ENCODE data around the gene OLFML2A.
"Not testable (repeated sequence)": the region's sequence is repeated elsewhere in the genome, so short reads cannot be mapped to it uniquely, and the experiment has no call there.

Gene OLFML2A

DNA sequence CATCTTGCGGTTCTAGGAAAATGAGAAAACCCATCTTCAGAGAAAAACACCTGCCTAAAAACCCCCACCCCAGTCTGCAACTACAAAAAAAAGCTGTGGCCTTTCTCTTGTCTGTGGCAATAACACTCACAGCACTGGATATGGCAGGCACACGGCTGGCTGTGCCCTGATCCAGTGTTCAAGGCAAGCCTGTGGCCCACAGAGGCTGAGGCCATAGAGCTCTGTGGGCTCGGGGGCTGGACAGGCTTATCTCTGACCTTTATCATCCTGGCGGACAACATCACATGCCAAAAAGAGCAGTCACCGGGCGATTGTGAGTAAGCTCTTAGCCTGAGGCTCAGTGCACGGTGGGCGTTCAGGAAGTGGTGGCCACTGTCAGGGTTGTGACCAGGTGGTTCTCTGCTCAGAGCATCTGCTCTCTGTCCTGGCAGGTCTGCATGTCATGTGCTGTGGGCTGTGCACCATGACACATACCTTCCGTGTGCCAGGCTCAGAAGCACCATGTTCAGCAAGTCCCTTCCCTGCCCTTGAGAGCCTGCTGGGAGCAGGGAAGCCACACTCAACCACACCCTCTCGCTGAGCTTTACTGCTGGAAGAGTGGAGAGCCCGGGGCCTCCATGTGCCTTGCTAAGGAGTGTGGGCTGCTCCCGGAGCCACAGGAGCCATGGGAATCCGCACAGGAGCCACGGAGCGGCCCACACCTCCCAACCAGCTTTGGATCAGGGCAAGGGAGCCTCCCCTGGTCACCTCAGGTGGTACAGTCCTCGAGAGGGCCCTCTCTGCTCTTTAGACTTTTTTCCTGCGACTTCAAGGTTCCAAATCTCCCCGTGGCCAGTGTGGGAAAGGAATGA is 41.7 kb downstream of the OLFML2A start:
- DNase-seq (ENCODE audit: low spot score), result peak; percentile 95
- FAIRE-seq, result peak; percentile 83

- DNase-seq (ENCODE audit: low spot score), result no peak
- no peak for FAIRE-seq
Observed at GRCh38 chr9:124820698-124821623, 44.0 kb downstream of the OLFML2A start.

DNA sequence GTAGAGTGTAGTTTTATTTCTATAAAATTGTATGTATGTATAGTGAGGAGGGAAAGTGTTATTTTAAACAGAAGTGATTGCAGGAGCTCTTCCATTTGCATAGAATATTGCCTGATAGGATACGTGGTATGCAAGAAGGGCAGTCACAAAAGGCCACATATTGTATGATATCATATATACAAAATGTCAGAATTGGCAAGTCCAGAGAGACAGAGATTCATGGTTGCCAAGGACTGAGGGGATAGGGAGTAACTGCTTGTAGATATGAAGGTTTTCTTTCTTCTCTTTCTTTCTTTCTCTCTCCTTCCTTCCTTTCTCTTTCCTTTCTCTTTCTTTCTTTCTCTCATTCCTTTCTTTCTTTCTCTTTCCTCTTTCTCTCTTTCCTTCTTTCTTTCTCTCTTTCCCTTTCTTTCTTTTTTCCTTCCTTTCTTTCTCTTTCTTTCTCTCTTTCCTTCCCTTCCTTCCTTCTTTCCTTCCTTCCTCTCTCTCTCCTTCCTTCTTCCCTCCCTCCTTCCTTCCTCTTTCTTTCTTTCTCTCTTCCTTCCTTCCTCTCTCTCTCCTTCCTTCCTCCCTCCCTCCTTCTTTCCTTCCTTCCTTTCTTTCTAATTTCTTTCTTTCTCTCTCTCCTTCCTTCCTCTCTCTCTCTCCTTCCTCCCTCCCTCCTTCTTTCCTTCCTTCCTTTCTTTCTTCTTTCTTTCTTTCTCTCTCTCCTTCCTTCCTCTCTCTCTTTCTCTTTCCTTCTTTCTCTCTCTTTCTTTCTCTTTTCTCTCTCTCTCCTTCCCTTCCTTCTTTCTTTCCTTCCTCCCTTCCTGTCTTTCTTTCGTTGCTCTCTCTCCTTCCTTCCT is 51.8 kb downstream of the OLFML2A start:
- FAIRE-seq (no peak), DNase-seq (ENCODE audit: low spot score) (no peak)

- DNase-seq (ENCODE audit: low spot score) (no peak), FAIRE-seq (no peak)
Observed at GRCh38 chr9:124829334-124829669, 52.4 kb downstream of the OLFML2A start.

GRCh38 chr9:124830593-124830992 is 53.7 kb downstream of the OLFML2A start:
- no peak for DNase-seq (ENCODE audit: low spot score)
- FAIRE-seq, result no peak

- no peak for FAIRE-seq
- DNase-seq (ENCODE audit: low spot score), result no peak
Observed at GRCh38 chr9:124831642-124832364, 54.9 kb downstream of the OLFML2A start.

DNA sequence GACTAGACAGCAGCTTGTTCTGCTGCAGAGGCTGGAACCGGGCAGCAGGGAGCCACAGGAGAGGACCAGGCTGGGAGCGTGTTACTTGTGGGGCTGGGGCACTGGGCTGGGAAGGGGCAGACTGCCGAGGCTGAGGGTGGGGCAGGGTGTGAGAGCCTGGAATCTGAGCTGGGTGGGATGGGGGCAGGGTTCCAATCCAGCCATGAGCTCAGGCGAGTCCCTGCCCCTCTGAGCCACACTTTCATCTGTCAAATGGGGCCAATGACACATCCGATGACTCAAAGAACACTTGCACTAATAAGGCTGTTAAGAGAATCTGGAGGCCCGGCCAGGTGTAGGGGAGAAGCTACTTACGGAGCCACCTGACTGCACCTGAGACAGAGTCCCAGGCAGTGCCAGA is 57.7 kb downstream of the OLFML2A start:
- FAIRE-seq (peak; percentile 80), DNase-seq (ENCODE audit: low spot score) (peak; percentile 87)

DNA sequence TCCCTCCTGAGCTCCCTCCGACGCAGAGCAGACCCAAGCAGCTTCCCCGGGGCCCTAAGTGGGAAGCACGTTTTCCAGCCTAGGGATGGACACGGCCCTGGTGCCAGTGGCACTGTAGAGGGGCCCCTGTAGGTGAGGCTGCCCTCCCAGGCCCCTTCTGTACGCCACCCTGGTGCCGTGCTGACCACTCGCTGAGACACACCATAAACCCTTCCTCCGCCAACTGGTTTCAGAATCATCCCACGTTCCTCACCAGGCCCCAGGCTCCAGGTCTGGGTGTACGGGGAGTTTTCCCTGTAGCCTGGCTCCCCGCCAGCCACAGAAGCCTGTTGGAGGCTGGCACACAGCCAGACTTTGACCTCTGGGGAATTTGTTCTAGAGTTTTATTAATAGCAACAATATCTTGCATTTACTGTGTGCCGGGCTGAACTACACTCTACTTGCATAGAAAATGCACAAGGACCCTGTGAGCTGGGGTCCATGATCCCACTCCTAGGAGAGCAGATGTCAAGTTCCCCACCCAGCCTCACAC is 58.2 kb downstream of the OLFML2A start:
- peak; percentile 71 for FAIRE-seq

DNA sequence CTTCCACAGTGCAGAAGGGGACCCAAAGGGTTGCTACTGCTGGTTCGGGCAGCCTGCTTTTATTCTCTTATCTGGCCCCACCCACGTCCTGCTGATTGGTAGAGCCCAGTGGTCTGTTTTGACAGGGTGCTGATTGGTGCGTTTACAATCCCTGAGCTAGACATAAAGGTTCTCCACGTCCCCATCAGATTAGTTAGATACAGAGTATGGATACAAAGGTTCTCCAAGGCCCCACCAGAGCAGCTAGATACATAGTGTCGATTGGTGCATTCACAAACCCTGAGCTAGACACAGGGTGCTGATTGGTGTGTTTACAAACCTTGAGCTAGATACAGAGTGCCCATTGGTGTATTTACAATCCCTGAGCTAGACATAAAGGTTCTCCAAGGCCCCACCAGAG is 61.2 kb downstream of the OLFML2A start:
- not testable (repeated sequence) for FAIRE-seq; DNase-seq (ENCODE audit: low spot score)

More for the DNA sequence above, 58.2 kb downstream of the OLFML2A start:
- DNase-seq (ENCODE audit: low spot score), result peak; percentile 69

- not testable (repeated sequence) for DNase-seq (ENCODE audit: low spot score); FAIRE-seq
Observed at GRCh38 chr9:124838567-124839275, 61.8 kb downstream of the OLFML2A start.

- no peak for FAIRE-seq
Observed at GRCh38 chr9:124839612-124840299, 62.8 kb downstream of the OLFML2A start.

DNA sequence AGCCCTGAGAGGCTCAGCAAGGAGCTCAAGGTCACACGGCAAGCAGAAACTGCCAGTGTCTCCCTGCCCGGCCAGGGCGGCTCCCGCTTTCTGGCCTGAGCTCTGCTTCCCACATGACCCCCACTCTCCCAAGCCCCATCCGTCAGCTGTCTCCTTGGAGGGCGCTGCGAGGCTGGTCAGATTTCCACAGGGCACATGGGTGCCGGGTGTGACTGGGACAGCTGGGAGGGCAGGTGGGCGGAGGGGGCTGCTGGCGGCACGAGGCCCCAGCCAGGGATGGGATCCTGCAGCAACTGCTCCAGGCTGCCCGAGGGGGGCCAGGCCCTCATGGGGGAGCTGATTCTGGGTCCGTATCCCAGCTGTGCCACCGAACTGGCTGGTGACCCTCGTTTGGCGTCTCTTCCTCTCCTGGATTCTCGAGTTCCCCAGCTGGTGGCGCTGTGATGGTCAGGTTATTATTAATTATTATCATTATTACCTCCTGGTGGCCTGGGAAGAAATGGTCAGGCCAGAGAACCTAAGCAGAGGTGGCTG is 63.4 kb downstream of the OLFML2A start:
- DNase-seq (ENCODE audit: low spot score) (no peak), FAIRE-seq (no peak)

More at GRCh38 chr9:124839612-124840299, 62.8 kb downstream of the OLFML2A start:
- DNase-seq (ENCODE audit: low spot score), result no peak

GRCh38 chr9:124841075-124841821 is 64.3 kb downstream of the OLFML2A start:
- DNase-seq (ENCODE audit: low spot score) (no peak), FAIRE-seq (no peak)

DNA sequence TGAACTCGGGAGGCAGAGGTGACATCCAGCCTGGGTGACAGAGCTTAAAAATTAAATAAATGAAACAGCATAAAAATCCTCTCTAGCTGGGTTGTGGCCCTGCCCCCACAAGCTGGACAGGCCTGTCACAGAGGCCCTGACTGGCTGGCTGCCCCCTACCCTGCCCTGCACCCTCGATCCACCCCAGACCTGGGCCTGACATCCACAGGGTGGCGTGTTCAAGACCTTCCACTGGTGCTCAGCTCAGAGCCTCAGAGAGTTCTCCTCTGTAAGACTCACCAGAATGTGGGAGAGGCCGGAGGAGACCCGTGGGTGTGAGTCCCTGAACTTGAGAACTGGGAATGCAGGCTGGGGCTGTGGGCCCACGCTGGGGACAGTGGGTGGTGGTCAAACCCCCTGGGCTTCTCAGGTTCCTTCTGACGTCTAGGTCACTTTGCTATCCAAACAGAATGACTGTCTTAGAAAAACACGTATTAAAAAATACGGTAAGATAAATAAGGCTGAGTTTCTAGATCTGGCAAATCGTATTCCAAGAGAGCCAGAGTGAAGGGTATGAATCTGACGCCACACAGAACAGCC is 66.6 kb downstream of the OLFML2A start:
- FAIRE-seq (no peak), DNase-seq (ENCODE audit: low spot score) (no peak)

- FAIRE-seq (no peak), DNase-seq (ENCODE audit: low spot score) (no peak)
Observed at GRCh38 chr9:124844291-124844690, 67.4 kb downstream of the OLFML2A start.

DNA sequence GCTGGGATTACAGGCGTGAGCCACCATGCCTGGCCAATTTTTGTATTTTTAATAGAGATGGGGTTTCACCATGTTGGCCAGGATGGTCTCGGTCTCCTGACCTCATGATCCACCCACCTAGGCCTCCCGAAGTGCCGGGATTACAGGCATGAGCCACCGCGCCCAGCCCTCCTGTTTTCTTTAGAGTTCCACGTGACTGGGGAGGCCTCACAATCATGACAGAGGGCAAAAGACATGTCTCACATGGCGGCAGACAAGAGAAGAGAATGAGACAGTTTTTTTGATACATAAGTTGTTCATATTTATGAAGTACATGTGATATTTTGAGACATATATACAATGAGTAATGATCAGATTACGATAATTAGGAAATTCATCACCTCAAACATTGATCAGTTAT is 69.5 kb downstream of the OLFML2A start:
- not testable (repeated sequence) for DNase-seq (ENCODE audit: low spot score); FAIRE-seq

- FAIRE-seq (no peak), DNase-seq (ENCODE audit: low spot score) (no peak)
Observed at GRCh38 chr9:124846969-124847368, 70.0 kb downstream of the OLFML2A start.

- FAIRE-seq, result no peak
- DNase-seq (ENCODE audit: low spot score), result no peak
Observed at GRCh38 chr9:124849801-124850200, 72.9 kb downstream of the OLFML2A start.
